K562 (cell line): ENCODE results near the gene CARD9. TPM values are rescaled to one million over a fixed set of nuclear protein-coding genes. Genes with fewer than 3 reads are reported as not detected.

Experiments
- GTF2F1 ChIP-seq: IDR thresholded peaks from 2 replicates; pipeline ENCODE4 v1.6.1; 2011; ENCODE audit warnings: low read depth, low read length, improper control_type of control experiment
- ILF3 ChIP-seq: fragments of 450-650 bp; IDR thresholded peaks from 2 replicates; pipeline ENCODE4 v1.6.1; 2018; ENCODE audit warnings: antibody characterized with exemption, mild to moderate bottlenecking, moderate library complexity, borderline replicate concordance
- MECOM ChIP-seq: fragments of 250-450 bp; sonication (Bioruptor Pico); IDR thresholded peaks from 2 replicates; pipeline ENCODE4 v1.8.0; 2022; ENCODE audit warnings: inconsistent platforms
- MYC ChIP-seq, 2 experiments: fragments of 250-450 bp in 1 of 2; sonication (Bioruptor Pico) in 1 of 2; IDR thresholded peaks; 2 replicates each; pipeline versions ENCODE4 v1.5.1 to v1.6.1; 2012 to 2021; ENCODE audit warnings: low read depth in 2 of 2, borderline replicate concordance in 1 of 2, improper control_type of control experiment in 1 of 2, low read length in 1 of 2, mild to moderate bottlenecking in 1 of 2, moderate library complexity in 1 of 2
- RBM25 ChIP-seq: fragments of 200-400 bp; formaldehyde crosslinking; IDR thresholded peaks from 2 replicates; pipeline ENCODE4 v1.6.1; 2018; ENCODE audit warnings: low read length, low read depth, moderate library complexity; ENCODE audit not compliant: severe bottlenecking
- SRSF1 ChIP-seq: fragments of 200-400 bp; formaldehyde crosslinking; IDR thresholded peaks from 2 replicates; pipeline ENCODE4 v1.6.1; 2017; ENCODE audit warnings: mild to moderate bottlenecking, low read depth, low read length, moderate library complexity
- ZBED1 ChIP-seq: IDR thresholded peaks from 2 replicates; pipeline ENCODE4 v1.6.1; 2014
- ZC3H4 ChIP-seq: sonication (generic); formaldehyde crosslinking; IDR thresholded peaks from 2 replicates; pipeline ENCODE4 v1.9.0; 2021; ENCODE audit warnings: missing genetic modification reagents, borderline replicate concordance
- polyA plus RNA-seq, 8 experiments: library from polyadenylated mRNA; depleted of rRNA in 4 of 8; stranded (reverse) in 5 of 8; unstranded in 3 of 8; fragments of >200 nt; fragmentation: Nextera tagmentation in 2 of 8; fragmentation: Illumina TruSeq in 1 of 8; extraction: Ambion mirVana in 2 of 8; extraction: Trizol in 1 of 8; gene quantifications; 2 replicates each; pipeline versions ENCODE4 v1.2.1 to v1.2.3, GENCODE V29; 2011 to 2014; ENCODE audit warnings: inconsistent platforms in 1 of 8, missing spikeins in 1 of 8
- total RNA-seq, 7 experiments: library from RNA; depleted of rRNA in 6 of 7; stranded (reverse); fragments of >200 nt in 6 of 7; fragmentation: Illumina TruSeq in 2 of 7; extraction: Trizol in 2 of 7; gene quantifications; 2 replicates each; pipeline versions ENCODE4 v1.2.1 to v1.2.3, GENCODE V29; 2011 to 2021; ENCODE audit warnings: low replicate concordance in 1 of 7
- TF ChIP-seq, protein P1 (sequence below), 2 experiments: fragments of 450-650 bp in 1 of 2; sonication (generic) in 1 of 2; formaldehyde crosslinking in 1 of 2; IDR thresholded peaks; 2 replicates each; pipeline versions ENCODE4 v1.7.1 to v1.9.0; 2016 to 2022; ENCODE audit warnings: inconsistent platforms in 1 of 2, mild to moderate bottlenecking in 1 of 2, missing genetic modification reagents in 1 of 2
- TF ChIP-seq, protein P2 (sequence below): fragments of 450-650 bp; IDR thresholded peaks from 2 replicates; pipeline ENCODE4 v1.6.1; 2016; ENCODE audit warnings: low read depth, mild to moderate bottlenecking, moderate library complexity
- TF ChIP-seq, protein P3 (sequence below): fragments of 450-650 bp; IDR thresholded peaks from 2 replicates; pipeline ENCODE4 v1.6.1; 2017; ENCODE audit warnings: mild to moderate bottlenecking, moderate library complexity

Gene CARD9
- total and polyA plus RNA-seq, 9 of the 15 experiments (the other 6 are each of a cell fraction or from before 2014, with no cell fraction given), result 1.7 to 53.0 (median 9.7) TPM

DNA sequence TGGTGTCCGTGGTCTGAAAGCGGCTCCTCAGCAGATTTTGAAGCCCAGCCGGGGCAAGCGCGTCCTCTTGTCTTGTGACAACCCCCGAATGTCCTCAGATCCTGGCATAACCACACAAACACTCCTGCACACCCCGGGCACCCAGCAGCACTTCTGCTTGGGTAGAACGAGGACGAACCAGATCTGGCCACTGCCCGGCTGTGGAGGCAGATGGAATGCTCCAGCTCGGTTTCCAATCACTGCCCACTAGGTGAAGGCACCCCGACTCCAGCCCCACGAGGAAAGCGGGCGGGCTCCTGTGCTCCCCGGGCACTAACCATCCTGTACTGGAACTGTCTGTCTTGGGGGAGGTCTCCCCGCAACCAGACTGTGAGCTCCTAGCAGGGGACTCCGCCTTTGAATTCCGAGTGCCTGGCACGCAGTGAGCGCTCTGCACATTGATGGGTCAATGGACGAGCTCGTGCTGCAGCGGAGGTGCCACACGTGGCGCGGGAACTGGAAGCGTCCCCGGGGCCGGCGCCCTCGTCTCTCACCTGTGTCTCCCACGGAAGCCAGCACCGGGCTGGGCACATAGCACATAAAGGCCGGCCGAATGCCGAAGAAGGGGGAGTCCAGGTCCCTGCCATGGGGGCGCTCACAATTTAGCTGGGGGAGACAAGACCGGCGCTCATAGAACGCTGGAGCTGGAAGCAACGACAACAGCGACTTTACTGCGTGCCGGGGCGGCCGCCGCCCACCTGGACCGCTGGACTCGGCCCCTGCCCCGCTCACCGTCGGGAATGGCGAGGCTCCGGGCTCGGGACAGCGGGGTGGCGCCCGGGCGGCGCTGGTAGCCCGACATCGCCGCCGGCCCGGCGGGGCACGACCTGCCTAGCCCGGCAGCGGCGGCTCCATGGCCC lies 36.3 kb upstream of the CARD9 start (continued):
- TF ChIP-seq, protein P1, sequence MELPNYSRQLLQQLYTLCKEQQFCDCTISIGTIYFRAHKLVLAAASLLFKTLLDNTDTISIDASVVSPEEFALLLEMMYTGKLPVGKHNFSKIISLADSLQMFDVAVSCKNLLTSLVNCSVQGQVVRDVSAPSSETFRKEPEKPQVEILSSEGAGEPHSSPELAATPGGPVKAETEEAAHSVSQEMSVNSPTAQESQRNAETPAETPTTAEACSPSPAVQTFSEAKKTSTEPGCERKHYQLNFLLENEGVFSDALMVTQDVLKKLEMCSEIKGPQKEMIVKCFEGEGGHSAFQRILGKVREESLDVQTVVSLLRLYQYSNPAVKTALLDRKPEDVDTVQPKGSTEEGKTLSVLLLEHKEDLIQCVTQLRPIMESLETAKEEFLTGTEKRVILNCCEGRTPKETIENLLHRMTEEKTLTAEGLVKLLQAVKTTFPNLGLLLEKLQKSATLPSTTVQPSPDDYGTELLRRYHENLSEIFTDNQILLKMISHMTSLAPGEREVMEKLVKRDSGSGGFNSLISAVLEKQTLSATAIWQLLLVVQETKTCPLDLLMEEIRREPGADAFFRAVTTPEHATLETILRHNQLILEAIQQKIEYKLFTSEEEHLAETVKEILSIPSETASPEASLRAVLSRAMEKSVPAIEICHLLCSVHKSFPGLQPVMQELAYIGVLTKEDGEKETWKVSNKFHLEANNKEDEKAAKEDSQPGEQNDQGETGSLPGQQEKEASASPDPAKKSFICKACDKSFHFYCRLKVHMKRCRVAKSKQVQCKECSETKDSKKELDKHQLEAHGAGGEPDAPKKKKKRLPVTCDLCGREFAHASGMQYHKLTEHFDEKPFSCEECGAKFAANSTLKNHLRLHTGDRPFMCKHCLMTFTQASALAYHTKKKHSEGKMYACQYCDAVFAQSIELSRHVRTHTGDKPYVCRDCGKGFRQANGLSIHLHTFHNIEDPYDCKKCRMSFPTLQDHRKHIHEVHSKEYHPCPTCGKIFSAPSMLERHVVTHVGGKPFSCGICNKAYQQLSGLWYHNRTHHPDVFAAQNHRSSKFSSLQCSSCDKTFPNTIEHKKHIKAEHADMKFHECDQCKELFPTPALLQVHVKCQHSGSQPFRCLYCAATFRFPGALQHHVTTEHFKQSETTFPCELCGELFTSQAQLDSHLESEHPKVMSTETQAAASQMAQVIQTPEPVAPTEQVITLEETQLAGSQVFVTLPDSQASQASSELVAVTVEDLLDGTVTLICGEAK (IDR thresholded peaks at IDR 0.05), result 0 out of 2 replicates have a peak, but pooled peaks have one; percentile 28
- TF ChIP-seq, protein P1 (CRISPR knock-in tag; IDR thresholded peaks at IDR 0.05), result no peak
- TF ChIP-seq SRSF1 (no peak), MECOM (0 out of 2 replicates have a peak, but pooled peaks have one; percentile 12), ZBED1 (no peak), RBM25 (no peak), ZC3H4 (CRISPR knock-in tag) (no peak), MYC (IDR thresholded peaks at IDR 0.05; ENCODE audit: low read depth, low read length) (peak; percentile 71), MYC (CRISPR knock-in tag; IDR thresholded peaks at IDR 0.05; ENCODE audit: borderline replicate concordance, low read depth) (peak; percentile 30; the same call in 1 of the 2 replicates), ILF3 (no peak), GTF2F1 (0 out of 2 replicates have a peak, but pooled peaks have one; percentile 8)
- TF ChIP-seq, protein P2, sequence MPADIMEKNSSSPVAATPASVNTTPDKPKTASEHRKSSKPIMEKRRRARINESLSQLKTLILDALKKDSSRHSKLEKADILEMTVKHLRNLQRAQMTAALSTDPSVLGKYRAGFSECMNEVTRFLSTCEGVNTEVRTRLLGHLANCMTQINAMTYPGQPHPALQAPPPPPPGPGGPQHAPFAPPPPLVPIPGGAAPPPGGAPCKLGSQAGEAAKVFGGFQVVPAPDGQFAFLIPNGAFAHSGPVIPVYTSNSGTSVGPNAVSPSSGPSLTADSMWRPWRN, result no peak
- TF ChIP-seq, protein P3, sequence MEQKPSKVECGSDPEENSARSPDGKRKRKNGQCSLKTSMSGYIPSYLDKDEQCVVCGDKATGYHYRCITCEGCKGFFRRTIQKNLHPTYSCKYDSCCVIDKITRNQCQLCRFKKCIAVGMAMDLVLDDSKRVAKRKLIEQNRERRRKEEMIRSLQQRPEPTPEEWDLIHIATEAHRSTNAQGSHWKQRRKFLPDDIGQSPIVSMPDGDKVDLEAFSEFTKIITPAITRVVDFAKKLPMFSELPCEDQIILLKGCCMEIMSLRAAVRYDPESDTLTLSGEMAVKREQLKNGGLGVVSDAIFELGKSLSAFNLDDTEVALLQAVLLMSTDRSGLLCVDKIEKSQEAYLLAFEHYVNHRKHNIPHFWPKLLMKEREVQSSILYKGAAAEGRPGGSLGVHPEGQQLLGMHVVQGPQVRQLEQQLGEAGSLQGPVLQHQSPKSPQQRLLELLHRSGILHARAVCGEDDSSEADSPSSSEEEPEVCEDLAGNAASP, result no peak
